ENCODE measurements around the gene IRF9.

IRF9 gene

GRCh38 chr14:24150061-24150460 is 11.0 kb upstream of the IRF9 start:
- Histone ChIP-seq H3K9me3 (ENCODE audit: low read length) (no peaks in the 10 kb centered on the region), H2AFZ (ENCODE audit: low read length) (no peak overlapping the region), H3K4me2 (ENCODE audit: low read length) (no peak overlapping the region), H3K36me3 (ENCODE audit: insufficient read depth, low read length) (peaks cover 49% of the 10 kb centered on the region), H3K79me2 (ENCODE audit: insufficient read depth, low read length) (peaks cover 6% of the 10 kb centered on the region; the same call in 1 of the 2 replicates), H3K4me3 (ENCODE audit: low read depth, low read length, poor library complexity, severe bottlenecking) (no peak overlapping the region), H3K27me3 (ENCODE audit: insufficient read depth, low read length) (no peaks in the 10 kb centered on the region), H3F3A (ENCODE audit: insufficient read depth, low read length) (no peaks in the 10 kb centered on the region), H3K4me1 (ENCODE audit: insufficient read depth, low read length, severe bottlenecking) (peaks cover 21% of the 10 kb centered on the region), H3K27ac (ENCODE audit: low read depth, low read length, poor library complexity, severe bottlenecking) (no peak overlapping the region), H3K9me2 (ENCODE audit: low read depth, low read length) (no peaks in the 10 kb centered on the region), H3K9ac (ENCODE audit: low read length) (no peak overlapping the region), H4K20me1 (ENCODE audit: insufficient read depth, low read length) (no peaks in the 10 kb centered on the region)
- TF ChIP-seq CTCF (IDR thresholded peaks at IDR 0.05; ENCODE audit: low read length) (no peak), EZH2 (IDR thresholded peaks at IDR 0.05; ENCODE audit: borderline replicate concordance, low read length) (no peak)

GRCh38 chr14:24150567-24150966 is 10.5 kb upstream of the IRF9 start:
- peaks cover 17% of the 10 kb centered on the region for H3K4me1 ChIP-seq (ENCODE audit: insufficient read depth, low read length, severe bottlenecking)
- TF ChIP-seq EZH2 (IDR thresholded peaks at IDR 0.05; ENCODE audit: borderline replicate concordance, low read length) (no peak), CTCF (IDR thresholded peaks at IDR 0.05; ENCODE audit: low read length) (no peak)
- no peak overlapping the region for H3K9ac ChIP-seq (ENCODE audit: low read length)
- no peaks in the 10 kb centered on the region for H3K27me3 ChIP-seq (ENCODE audit: insufficient read depth, low read length)
- no peak overlapping the region for H3K4me2 ChIP-seq (ENCODE audit: low read length)
- no peaks in the 10 kb centered on the region for H3F3A ChIP-seq (ENCODE audit: insufficient read depth, low read length)
- no peaks in the 10 kb centered on the region for H3K9me3 ChIP-seq (ENCODE audit: low read length)
- peaks cover 4% of the 10 kb centered on the region; the same call in 1 of the 2 replicates for H3K79me2 ChIP-seq (ENCODE audit: insufficient read depth, low read length)
- no peaks in the 10 kb centered on the region for H4K20me1 ChIP-seq (ENCODE audit: insufficient read depth, low read length)
- no peak overlapping the region for H2AFZ ChIP-seq (ENCODE audit: low read length)
- no peak overlapping the region for H3K27ac ChIP-seq (ENCODE audit: low read depth, low read length, poor library complexity, severe bottlenecking)
- H3K9me2 ChIP-seq (ENCODE audit: low read depth, low read length): no peaks in the 10 kb centered on the region
- peaks cover 51% of the 10 kb centered on the region for H3K36me3 ChIP-seq (ENCODE audit: insufficient read depth, low read length)
- no peak overlapping the region for H3K4me3 ChIP-seq (ENCODE audit: low read depth, low read length, poor library complexity, severe bottlenecking)

- H3K36me3 ChIP-seq (ENCODE audit: insufficient read depth, low read length): peaks cover 53% of the 10 kb centered on the region
- no peak for TF ChIP-seq EZH2 (IDR thresholded peaks at IDR 0.05; ENCODE audit: borderline replicate concordance, low read length)
- no peak for TF ChIP-seq CTCF (IDR thresholded peaks at IDR 0.05; ENCODE audit: low read length)
- no peaks in the 10 kb centered on the region for H3K9me2 ChIP-seq (ENCODE audit: low read depth, low read length)
- H3K27ac ChIP-seq (ENCODE audit: low read depth, low read length, poor library complexity, severe bottlenecking): no peak overlapping the region
- H3K4me3 ChIP-seq (ENCODE audit: low read depth, low read length, poor library complexity, severe bottlenecking): no peak overlapping the region
- no peak overlapping the region for H2AFZ ChIP-seq (ENCODE audit: low read length)
- no peaks in the 10 kb centered on the region; the same call in 1 of the 2 replicates for H3K79me2 ChIP-seq (ENCODE audit: insufficient read depth, low read length)
- H3K4me1 ChIP-seq (ENCODE audit: insufficient read depth, low read length, severe bottlenecking): peaks cover 12% of the 10 kb centered on the region
- no peaks in the 10 kb centered on the region for H3K27me3 ChIP-seq (ENCODE audit: insufficient read depth, low read length)
- no peaks in the 10 kb centered on the region for H4K20me1 ChIP-seq (ENCODE audit: insufficient read depth, low read length)
- H3F3A ChIP-seq (ENCODE audit: insufficient read depth, low read length): no peaks in the 10 kb centered on the region
- no peaks in the 10 kb centered on the region for H3K9me3 ChIP-seq (ENCODE audit: low read length)
- no peak overlapping the region for H3K9ac ChIP-seq (ENCODE audit: low read length)
- no peak overlapping the region for H3K4me2 ChIP-seq (ENCODE audit: low read length)
Observed at GRCh38 chr14:24150993-24151392, 10.1 kb upstream of the IRF9 start.

Measured in OCI-LY1 (cell line).